ENCODE measurements around the gene TADA2B. TPM values are rescaled to one million over a fixed set of nuclear protein-coding genes. Genes with fewer than 3 reads are reported as not detected.

The TADA2B gene
- total and polyA plus RNA-seq, 9 of the 15 experiments (the other 6 are each of a cell fraction or from before 2014, with no cell fraction given), result 0.55 to 12.2 (median 7.5) TPM

DNA sequence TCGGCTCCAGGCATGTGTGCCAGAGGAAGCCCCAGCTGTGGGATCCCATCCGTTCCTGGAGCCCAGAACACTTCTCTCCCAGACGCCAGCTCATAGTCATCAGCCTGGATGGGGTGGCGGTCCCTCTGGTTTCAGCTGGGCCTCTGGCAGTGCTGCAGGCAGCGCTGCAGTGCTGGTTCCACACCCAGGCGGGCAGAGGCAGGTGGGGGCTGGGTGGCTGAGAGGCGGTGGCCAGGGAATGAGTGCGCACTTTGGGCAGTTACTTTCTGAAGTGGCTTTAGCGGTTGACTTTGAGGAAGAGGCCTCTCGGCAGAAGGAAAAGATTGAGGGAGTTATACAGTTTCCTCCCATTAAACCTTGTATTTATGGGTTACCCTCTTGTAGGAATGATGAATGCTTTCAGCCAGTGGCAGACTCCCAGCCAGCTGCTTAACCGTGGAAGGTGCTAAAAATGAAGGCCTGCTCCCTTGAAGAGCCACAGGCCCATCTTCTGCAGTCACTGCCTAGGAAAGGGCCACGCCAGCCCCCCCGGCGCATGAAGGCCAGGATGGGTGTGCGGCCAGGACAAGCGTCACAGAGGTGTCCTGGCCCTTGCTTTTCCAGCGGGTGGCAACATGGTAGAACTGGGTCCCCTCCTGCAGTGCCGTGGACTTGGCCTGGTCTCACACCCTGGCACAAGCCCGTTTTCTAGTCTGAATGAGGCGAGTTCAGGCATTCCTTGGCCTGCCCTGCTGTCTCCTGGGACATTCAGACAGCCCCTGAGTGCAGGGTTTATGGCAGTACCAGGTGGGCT, 9.9 kb downstream of the TADA2B start (continued):
- TF ChIP-seq, protein P1, sequence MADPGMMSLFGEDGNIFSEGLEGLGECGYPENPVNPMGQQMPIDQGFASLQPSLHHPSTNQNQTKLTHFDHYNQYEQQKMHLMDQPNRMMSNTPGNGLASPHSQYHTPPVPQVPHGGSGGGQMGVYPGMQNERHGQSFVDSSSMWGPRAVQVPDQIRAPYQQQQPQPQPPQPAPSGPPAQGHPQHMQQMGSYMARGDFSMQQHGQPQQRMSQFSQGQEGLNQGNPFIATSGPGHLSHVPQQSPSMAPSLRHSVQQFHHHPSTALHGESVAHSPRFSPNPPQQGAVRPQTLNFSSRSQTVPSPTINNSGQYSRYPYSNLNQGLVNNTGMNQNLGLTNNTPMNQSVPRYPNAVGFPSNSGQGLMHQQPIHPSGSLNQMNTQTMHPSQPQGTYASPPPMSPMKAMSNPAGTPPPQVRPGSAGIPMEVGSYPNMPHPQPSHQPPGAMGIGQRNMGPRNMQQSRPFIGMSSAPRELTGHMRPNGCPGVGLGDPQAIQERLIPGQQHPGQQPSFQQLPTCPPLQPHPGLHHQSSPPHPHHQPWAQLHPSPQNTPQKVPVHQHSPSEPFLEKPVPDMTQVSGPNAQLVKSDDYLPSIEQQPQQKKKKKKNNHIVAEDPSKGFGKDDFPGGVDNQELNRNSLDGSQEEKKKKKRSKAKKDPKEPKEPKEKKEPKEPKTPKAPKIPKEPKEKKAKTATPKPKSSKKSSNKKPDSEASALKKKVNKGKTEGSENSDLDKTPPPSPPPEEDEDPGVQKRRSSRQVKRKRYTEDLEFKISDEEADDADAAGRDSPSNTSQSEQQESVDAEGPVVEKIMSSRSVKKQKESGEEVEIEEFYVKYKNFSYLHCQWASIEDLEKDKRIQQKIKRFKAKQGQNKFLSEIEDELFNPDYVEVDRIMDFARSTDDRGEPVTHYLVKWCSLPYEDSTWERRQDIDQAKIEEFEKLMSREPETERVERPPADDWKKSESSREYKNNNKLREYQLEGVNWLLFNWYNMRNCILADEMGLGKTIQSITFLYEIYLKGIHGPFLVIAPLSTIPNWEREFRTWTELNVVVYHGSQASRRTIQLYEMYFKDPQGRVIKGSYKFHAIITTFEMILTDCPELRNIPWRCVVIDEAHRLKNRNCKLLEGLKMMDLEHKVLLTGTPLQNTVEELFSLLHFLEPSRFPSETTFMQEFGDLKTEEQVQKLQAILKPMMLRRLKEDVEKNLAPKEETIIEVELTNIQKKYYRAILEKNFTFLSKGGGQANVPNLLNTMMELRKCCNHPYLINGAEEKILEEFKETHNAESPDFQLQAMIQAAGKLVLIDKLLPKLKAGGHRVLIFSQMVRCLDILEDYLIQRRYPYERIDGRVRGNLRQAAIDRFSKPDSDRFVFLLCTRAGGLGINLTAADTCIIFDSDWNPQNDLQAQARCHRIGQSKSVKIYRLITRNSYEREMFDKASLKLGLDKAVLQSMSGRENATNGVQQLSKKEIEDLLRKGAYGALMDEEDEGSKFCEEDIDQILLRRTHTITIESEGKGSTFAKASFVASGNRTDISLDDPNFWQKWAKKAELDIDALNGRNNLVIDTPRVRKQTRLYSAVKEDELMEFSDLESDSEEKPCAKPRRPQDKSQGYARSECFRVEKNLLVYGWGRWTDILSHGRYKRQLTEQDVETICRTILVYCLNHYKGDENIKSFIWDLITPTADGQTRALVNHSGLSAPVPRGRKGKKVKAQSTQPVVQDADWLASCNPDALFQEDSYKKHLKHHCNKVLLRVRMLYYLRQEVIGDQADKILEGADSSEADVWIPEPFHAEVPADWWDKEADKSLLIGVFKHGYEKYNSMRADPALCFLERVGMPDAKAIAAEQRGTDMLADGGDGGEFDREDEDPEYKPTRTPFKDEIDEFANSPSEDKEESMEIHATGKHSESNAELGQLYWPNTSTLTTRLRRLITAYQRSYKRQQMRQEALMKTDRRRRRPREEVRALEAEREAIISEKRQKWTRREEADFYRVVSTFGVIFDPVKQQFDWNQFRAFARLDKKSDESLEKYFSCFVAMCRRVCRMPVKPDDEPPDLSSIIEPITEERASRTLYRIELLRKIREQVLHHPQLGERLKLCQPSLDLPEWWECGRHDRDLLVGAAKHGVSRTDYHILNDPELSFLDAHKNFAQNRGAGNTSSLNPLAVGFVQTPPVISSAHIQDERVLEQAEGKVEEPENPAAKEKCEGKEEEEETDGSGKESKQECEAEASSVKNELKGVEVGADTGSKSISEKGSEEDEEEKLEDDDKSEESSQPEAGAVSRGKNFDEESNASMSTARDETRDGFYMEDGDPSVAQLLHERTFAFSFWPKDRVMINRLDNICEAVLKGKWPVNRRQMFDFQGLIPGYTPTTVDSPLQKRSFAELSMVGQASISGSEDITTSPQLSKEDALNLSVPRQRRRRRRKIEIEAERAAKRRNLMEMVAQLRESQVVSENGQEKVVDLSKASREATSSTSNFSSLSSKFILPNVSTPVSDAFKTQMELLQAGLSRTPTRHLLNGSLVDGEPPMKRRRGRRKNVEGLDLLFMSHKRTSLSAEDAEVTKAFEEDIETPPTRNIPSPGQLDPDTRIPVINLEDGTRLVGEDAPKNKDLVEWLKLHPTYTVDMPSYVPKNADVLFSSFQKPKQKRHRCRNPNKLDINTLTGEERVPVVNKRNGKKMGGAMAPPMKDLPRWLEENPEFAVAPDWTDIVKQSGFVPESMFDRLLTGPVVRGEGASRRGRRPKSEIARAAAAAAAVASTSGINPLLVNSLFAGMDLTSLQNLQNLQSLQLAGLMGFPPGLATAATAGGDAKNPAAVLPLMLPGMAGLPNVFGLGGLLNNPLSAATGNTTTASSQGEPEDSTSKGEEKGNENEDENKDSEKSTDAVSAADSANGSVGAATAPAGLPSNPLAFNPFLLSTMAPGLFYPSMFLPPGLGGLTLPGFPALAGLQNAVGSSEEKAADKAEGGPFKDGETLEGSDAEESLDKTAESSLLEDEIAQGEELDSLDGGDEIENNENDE (IDR thresholded peaks at IDR 0.05; ENCODE audit: low read depth, low read length), result no peak

Measured in K562 (cell line).